HepG2 (cell line): ENCODE measurements around the gene PIEZO1. TPM values are rescaled to one million over a fixed set of nuclear protein-coding genes. Genes with fewer than 3 reads are reported as not detected.

Source experiments
- ATAD3A ChIP-seq: sonication (generic); formaldehyde crosslinking; IDR thresholded peaks from 2 replicates; pipeline ENCODE4 v1.4.0; 2020; ENCODE audit warnings: missing genetic modification reagents
- CREM ChIP-seq, 2 experiments: sonication (generic) in 1 of 2; formaldehyde crosslinking in 1 of 2; IDR thresholded peaks; 2 replicates each; pipeline versions ENCODE4 v1.4.0 to v1.6.1; 2016 to 2020; ENCODE audit warnings: antibody characterized with exemption in 1 of 2, mild to moderate bottlenecking in 1 of 2, missing genetic modification reagents in 1 of 2
- DNMT3B ChIP-seq: conservative IDR thresholded peaks from 2 replicates; pipeline ENCODE4 v1.6.1; 2016; ENCODE audit warnings: missing biosample characterization, control low read depth
- DPF2 ChIP-seq: sonication (generic); formaldehyde crosslinking; IDR thresholded peaks from 2 replicates; pipeline ENCODE4 v1.4.0; 2020; ENCODE audit warnings: mild to moderate bottlenecking, low read depth, missing genetic modification reagents, borderline replicate concordance
- FOSL1 ChIP-seq: sonication (generic); formaldehyde crosslinking; IDR thresholded peaks from 2 replicates; pipeline ENCODE4 v1.9.0; 2021; ENCODE audit warnings: missing genetic modification reagents, borderline replicate concordance
- HNRNPUL1 ChIP-seq: fragments of 200-400 bp; formaldehyde crosslinking; IDR thresholded peaks from 2 replicates; pipeline ENCODE4 v1.6.1; 2017; ENCODE audit warnings: low read depth, mild to moderate bottlenecking, low read length, moderate library complexity
- MTA3 ChIP-seq: sonication (generic); formaldehyde crosslinking; IDR thresholded peaks from 2 replicates; pipeline ENCODE4 v1.4.0; 2020; ENCODE audit warnings: missing genetic modification reagents
- NONO ChIP-seq, 2 experiments: fragments of 450-650 bp in 1 of 2; sonication (generic) in 1 of 2; formaldehyde crosslinking in 1 of 2; IDR thresholded peaks in 1 of 2; conservative IDR thresholded peaks in 1 of 2; 2 replicates each; pipeline versions ENCODE4 v1.6.1 to v1.8.0; 2017 to 2022; ENCODE audit warnings: mild to moderate bottlenecking in 1 of 2, missing genetic modification reagents in 1 of 2, moderate library complexity in 1 of 2
- POLR2A ChIP-seq, 2 experiments: IDR thresholded peaks; 2 replicates each; pipeline ENCODE4 v1.6.1; 2011; ENCODE audit warnings: low read depth in 2 of 2, low read length in 2 of 2, mild to moderate bottlenecking in 1 of 2, moderate library complexity in 1 of 2; ENCODE audit not compliant: insufficient read depth in 1 of 2
- SCMH1 ChIP-seq: sonication (generic); formaldehyde crosslinking; IDR thresholded peaks from 2 replicates; pipeline ENCODE4 v1.9.0; 2021; ENCODE audit warnings: missing genetic modification reagents, mild to moderate bottlenecking, borderline replicate concordance
- SP140L ChIP-seq: sonication (generic); formaldehyde crosslinking; IDR thresholded peaks from 2 replicates; pipeline ENCODE4 v1.4.0; 2020; ENCODE audit warnings: missing genetic modification reagents, borderline replicate concordance
- TP53 ChIP-seq: sonication (generic); formaldehyde crosslinking; conservative IDR thresholded peaks from 2 replicates; pipeline ENCODE4 v1.4.0; 2020; ENCODE audit warnings: missing genetic modification reagents
- XRCC5 ChIP-seq: fragments of 200-400 bp; formaldehyde crosslinking; optimal IDR thresholded peaks from 2 replicates; pipeline ENCODE3; 2017; ENCODE audit warnings: mild to moderate bottlenecking, low read length
- YEATS4 ChIP-seq: sonication (generic); formaldehyde crosslinking; IDR thresholded peaks from 2 replicates; pipeline ENCODE4 v1.4.0; 2020; ENCODE audit warnings: missing genetic modification reagents, borderline replicate concordance
- ZBTB21 ChIP-seq: sonication (generic); formaldehyde crosslinking; IDR thresholded peaks from 2 replicates; pipeline ENCODE4 v1.4.0; 2020; ENCODE audit warnings: missing genetic modification reagents
- ZBTB7B ChIP-seq: sonication (generic); formaldehyde crosslinking; IDR thresholded peaks from 2 replicates; pipeline ENCODE4 v1.4.0; 2020; ENCODE audit warnings: missing genetic modification reagents
- ZFYVE20 ChIP-seq: sonication (generic); formaldehyde crosslinking; IDR thresholded peaks from 2 replicates; pipeline ENCODE4 v1.8.0; 2023; ENCODE audit warnings: low read depth, mild to moderate bottlenecking, moderate library complexity, missing genetic modification reagents, borderline replicate concordance
- ZKSCAN8 ChIP-seq: IDR thresholded peaks from 2 replicates; pipeline ENCODE4 v1.6.1; 2016; ENCODE audit warnings: borderline replicate concordance, missing genetic modification reagents, missing compliant biosample characterization
- ZNF329 ChIP-seq: sonication (generic); formaldehyde crosslinking; IDR thresholded peaks from 2 replicates; pipeline ENCODE4 v1.9.0; 2021; ENCODE audit warnings: low read depth, mild to moderate bottlenecking, missing genetic modification reagents
- ZNF44 ChIP-seq: sonication (generic); formaldehyde crosslinking; IDR thresholded peaks from 2 replicates; pipeline ENCODE4 v1.5.1; 2020; ENCODE audit warnings: mild to moderate bottlenecking, missing genetic modification reagents
- ZNF782 ChIP-seq: sonication (generic); formaldehyde crosslinking; IDR thresholded peaks from 2 replicates; pipeline ENCODE4 v1.4.0; 2020; ENCODE audit warnings: missing genetic modification reagents, mild to moderate bottlenecking, borderline replicate concordance
- ZNF792 ChIP-seq: IDR thresholded peaks from 2 replicates; pipeline ENCODE4 v1.6.1; 2016
- ZSCAN12 ChIP-seq: sonication (generic); formaldehyde crosslinking; IDR thresholded peaks from 2 replicates; pipeline ENCODE4 v1.9.0; 2021; ENCODE audit warnings: mild to moderate bottlenecking, missing genetic modification reagents
- ZSCAN29 ChIP-seq: sonication (generic); formaldehyde crosslinking; conservative IDR thresholded peaks from 2 replicates; pipeline ENCODE4 v1.4.0; 2020; ENCODE audit warnings: mild to moderate bottlenecking, missing genetic modification reagents
- polyA plus RNA-seq, 8 experiments: library from polyadenylated mRNA; depleted of rRNA in 3 of 8; stranded (reverse) in 7 of 8; unstranded in 1 of 8; fragments of >200 nt; fragmentation: Illumina TruSeq in 4 of 8; extraction: Trizol in 4 of 8; gene quantifications; 2 replicates each; pipeline versions ENCODE4 v1.2.1 to v1.2.3, GENCODE V29; 2011 to 2016; ENCODE audit warnings: low read depth in 4 of 8, missing spikeins in 1 of 8, mixed read lengths in 1 of 8; ENCODE audit not compliant: insufficient read depth in 1 of 8
- total RNA-seq, 5 experiments: library from RNA; depleted of rRNA; stranded (reverse); fragments of >200 nt; fragmentation: Illumina TruSeq; extraction: Trizol; gene quantifications; 2 replicates each; pipeline ENCODE4 v1.2.3, GENCODE V29; 2016; ENCODE audit warnings: low read depth in 1 of 5
- TF ChIP-seq, protein P1 (sequence below): sonication (generic); formaldehyde crosslinking; IDR thresholded peaks from 2 replicates; pipeline ENCODE4 v1.5.1; 2020; ENCODE audit warnings: missing genetic modification reagents, mild to moderate bottlenecking, borderline replicate concordance
- TF ChIP-seq, protein P2 (sequence below): fragments of 450-650 bp; IDR thresholded peaks from 2 replicates; pipeline ENCODE4 v1.6.1; 2016
- TF ChIP-seq, protein P3 (sequence below): sonication (generic); formaldehyde crosslinking; IDR thresholded peaks from 2 replicates; pipeline ENCODE4 v1.5.0; 2020; ENCODE audit warnings: missing genetic modification reagents

Gene PIEZO1
- total and polyA plus RNA-seq, 2 of the 13 experiments (the other 11 are each of a cell fraction or from before 2014, with no cell fraction given) = 67.9 to 85.0 TPM

DNA sequence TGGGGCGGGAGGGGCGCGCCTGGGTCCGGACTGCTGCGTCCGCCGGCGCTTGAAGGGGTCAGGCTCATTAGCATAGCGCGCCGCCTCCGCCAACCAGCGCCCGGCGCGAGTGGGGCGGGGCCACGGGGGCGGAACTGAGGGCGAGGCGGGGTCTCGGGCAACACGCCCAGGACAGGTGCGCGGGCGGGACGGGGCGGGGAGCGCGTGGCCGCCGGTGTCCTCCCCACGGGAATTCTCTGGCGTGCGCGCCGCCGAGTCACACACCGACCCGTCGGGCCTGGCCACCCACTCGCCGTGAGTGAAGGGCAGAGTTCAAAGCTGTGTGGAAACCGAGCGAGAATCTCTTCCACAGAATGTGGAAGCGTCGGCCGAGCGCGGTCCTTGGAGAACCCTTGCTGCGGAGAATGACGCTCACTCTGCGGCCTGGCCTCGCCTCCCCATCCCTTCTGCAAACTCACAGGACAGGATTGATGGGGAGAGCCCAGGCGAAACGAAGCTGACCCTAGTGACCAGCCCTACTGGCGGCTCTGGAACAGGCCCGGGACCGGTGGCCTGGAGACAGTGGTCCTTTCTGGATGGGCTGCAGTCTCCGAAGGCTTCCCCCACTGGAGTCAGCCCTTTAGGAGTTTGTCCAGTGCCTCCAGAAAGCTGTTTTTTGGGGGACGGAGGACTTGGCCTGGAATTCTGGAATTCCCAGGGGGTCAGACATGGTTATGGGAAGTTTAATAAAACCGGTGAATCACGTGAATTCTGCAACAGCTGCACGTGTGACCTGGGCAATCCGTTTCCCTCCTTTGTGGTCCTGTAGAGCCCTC lies 98.4 kb downstream of the PIEZO1 start, which contains the start of gene SNAI3 (continued):
- TF ChIP-seq, protein P1, sequence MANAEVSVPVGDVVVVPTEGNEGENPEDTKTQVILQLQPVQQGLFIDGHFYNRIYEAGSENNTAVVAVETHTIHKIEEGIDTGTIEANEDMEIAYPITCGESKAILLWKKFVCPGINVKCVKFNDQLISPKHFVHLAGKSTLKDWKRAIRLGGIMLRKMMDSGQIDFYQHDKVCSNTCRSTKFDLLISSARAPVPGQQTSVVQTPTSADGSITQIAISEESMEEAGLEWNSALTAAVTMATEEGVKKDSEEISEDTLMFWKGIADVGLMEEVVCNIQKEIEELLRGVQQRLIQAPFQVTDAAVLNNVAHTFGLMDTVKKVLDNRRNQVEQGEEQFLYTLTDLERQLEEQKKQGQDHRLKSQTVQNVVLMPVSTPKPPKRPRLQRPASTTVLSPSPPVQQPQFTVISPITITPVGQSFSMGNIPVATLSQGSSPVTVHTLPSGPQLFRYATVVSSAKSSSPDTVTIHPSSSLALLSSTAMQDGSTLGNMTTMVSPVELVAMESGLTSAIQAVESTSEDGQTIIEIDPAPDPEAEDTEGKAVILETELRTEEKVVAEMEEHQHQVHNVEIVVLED (CRISPR knock-in tag) = no peak
- no peak; the same call in 1 of the 2 replicates for TF ChIP-seq DPF2 (CRISPR knock-in tag)
- TF ChIP-seq ZBTB7B = 0 out of 2 replicates have a peak, but pooled peaks have one; percentile 9
- TF ChIP-seq HNRNPUL1 = no peak
- no peak for TF ChIP-seq ZNF44 (CRISPR knock-in tag)
- 0 out of 2 replicates have a peak, but pooled peaks have one; percentile 31 for TF ChIP-seq ZSCAN12 (CRISPR knock-in tag)
- no peak for TF ChIP-seq XRCC5
- TF ChIP-seq, protein P2, sequence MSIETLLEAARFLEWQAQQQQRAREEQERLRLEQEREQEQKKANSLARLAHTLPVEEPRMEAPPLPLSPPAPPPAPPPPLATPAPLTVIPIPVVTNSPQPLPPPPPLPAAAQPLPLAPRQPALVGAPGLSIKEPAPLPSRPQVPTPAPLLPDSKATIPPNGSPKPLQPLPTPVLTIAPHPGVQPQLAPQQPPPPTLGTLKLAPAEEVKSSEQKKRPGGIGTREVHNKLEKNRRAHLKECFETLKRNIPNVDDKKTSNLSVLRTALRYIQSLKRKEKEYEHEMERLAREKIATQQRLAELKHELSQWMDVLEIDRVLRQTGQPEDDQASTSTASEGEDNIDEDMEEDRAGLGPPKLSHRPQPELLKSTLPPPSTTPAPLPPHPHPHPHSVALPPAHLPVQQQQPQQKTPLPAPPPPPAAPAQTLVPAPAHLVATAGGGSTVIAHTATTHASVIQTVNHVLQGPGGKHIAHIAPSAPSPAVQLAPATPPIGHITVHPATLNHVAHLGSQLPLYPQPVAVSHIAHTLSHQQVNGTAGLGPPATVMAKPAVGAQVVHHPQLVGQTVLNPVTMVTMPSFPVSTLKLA = no peak
- no peak for TF ChIP-seq ATAD3A
- TF ChIP-seq CREM (IDR thresholded peaks at IDR 0.05) = no peak; the same call in 1 of the 2 replicates
- no peak for TF ChIP-seq CREM (CRISPR knock-in tag; IDR thresholded peaks at IDR 0.05)
- TF ChIP-seq MTA3 = no peak
- TF ChIP-seq FOSL1 (CRISPR knock-in tag) = no peak
- TF ChIP-seq SP140L (CRISPR knock-in tag) = no peak
- TF ChIP-seq DNMT3B (CRISPR knock-in tag) = no peak
- TF ChIP-seq POLR2A (IDR thresholded peaks at IDR 0.05; ENCODE audit: insufficient read depth in 1 of 2, low read depth in 2 of 2, low read length in 2 of 2) = peak in 1 of 2 experiments; percentile 15; a peak in 2 of 4 replicates
- TF ChIP-seq SCMH1 (CRISPR knock-in tag) = no peak
- TF ChIP-seq ZNF329 (CRISPR knock-in tag) = no peak
- no peak for TF ChIP-seq ZBTB21
- TF ChIP-seq, protein P3, sequence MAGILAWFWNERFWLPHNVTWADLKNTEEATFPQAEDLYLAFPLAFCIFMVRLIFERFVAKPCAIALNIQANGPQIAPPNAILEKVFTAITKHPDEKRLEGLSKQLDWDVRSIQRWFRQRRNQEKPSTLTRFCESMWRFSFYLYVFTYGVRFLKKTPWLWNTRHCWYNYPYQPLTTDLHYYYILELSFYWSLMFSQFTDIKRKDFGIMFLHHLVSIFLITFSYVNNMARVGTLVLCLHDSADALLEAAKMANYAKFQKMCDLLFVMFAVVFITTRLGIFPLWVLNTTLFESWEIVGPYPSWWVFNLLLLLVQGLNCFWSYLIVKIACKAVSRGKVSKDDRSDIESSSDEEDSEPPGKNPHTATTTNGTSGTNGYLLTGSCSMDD (CRISPR knock-in tag) = no peak
- no peak for TF ChIP-seq ZSCAN29 (CRISPR knock-in tag)
- TF ChIP-seq NONO (IDR thresholded peaks at IDR 0.05) = no peak
- TF ChIP-seq NONO (CRISPR knock-in tag; conservative IDR thresholded peaks at IDR 0.05) = 0 out of 2 replicates have a peak, but pooled peaks have one; percentile 58
- peak; percentile 56; the same call in 1 of the 2 replicates for TF ChIP-seq YEATS4 (CRISPR knock-in tag)
- TF ChIP-seq ZFYVE20 (CRISPR knock-in tag) = no peak; the same call in 1 of the 2 replicates
- TF ChIP-seq TP53 = no peak
- no peak for TF ChIP-seq ZKSCAN8 (CRISPR knock-in tag)
- TF ChIP-seq ZNF792 (CRISPR knock-in tag) = peak; percentile 8; the same call in 1 of the 2 replicates
- peak; percentile 71 for TF ChIP-seq ZNF782
